ENCODE results near the gene INO80D.
"Not testable (repeated sequence)": the region's sequence is repeated elsewhere in the genome, so short reads cannot be mapped to it uniquely, and the experiment has no call there.

DNA sequence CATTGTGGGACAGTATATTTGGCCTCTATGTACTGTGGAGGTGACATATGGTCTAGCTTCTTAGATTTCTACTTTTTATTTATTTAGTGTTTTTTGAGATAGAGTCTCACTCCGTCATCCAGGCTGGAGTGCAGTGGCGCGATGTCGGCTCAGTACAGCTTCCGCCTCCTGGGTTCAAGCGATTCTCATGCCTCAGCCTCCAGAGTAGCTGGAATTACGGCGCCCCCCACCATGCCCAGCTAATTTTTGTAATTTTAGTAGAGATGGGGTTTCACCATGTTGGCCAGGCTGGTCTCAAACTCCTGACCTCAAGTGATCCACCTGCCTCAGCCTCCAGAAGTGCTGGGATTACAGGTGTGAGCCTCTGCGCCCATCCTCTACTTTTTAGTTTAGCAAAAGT lies 99.6 kb downstream of the INO80D start:
- TF ChIP-seq, protein P1, sequence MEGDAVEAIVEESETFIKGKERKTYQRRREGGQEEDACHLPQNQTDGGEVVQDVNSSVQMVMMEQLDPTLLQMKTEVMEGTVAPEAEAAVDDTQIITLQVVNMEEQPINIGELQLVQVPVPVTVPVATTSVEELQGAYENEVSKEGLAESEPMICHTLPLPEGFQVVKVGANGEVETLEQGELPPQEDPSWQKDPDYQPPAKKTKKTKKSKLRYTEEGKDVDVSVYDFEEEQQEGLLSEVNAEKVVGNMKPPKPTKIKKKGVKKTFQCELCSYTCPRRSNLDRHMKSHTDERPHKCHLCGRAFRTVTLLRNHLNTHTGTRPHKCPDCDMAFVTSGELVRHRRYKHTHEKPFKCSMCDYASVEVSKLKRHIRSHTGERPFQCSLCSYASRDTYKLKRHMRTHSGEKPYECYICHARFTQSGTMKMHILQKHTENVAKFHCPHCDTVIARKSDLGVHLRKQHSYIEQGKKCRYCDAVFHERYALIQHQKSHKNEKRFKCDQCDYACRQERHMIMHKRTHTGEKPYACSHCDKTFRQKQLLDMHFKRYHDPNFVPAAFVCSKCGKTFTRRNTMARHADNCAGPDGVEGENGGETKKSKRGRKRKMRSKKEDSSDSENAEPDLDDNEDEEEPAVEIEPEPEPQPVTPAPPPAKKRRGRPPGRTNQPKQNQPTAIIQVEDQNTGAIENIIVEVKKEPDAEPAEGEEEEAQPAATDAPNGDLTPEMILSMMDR (IDR thresholded peaks at IDR 0.05; ENCODE audit: low read length) = not testable (repeated sequence)
- not testable (repeated sequence) for TF ChIP-seq EZH2 (IDR thresholded peaks at IDR 0.05; ENCODE audit: borderline replicate concordance, low read length)
